Activated T-cell treated with anti-CD3 and anti-CD28 coated beads, Interleukin-2, amount 50 U/mL, for 72 hours (primary cell): Measurements from ENCODE around the gene GCC1. TPM values are rescaled to one million over a fixed set of nuclear protein-coding genes. Genes with fewer than 3 reads are reported as not detected.
"Not testable (repeated sequence)": the region's sequence is repeated elsewhere in the genome, so short reads cannot be mapped to it uniquely, and the experiment has no call there.

Experiments used
- ATAC-seq, 2 donors: fragments of 150-1000 bp; cut with Tn5 transposase; replicated peaks in 1 of 2; 2 replicates each; pipeline ENCODE4 v1.10.0; 2021; ENCODE audit warnings: moderate library complexity in 2 of 2, mild to moderate bottlenecking in 1 of 2
- DNase-seq, 2 donors: peaks; one replicate each; pipeline ENCODE4 v3.0.0; 2021 to 2022; ENCODE audit warnings: mixed read lengths in 1 of 2
- H3K27ac Mint-ChIP-seq: one replicate; pipeline ENCODE4 v1.8.0; 2022; ENCODE audit warnings: mild to moderate bottlenecking, moderate library complexity, mixed read lengths
- H3K27me3 Mint-ChIP-seq: one replicate; pipeline ENCODE4 v1.8.0; 2022; ENCODE audit warnings: low read depth, mixed read lengths
- H3K36me3 Mint-ChIP-seq, 2 donors: one replicate each; pipeline ENCODE4 v1.8.0; 2022; ENCODE audit warnings: mixed read lengths in 2 of 2, mild to moderate bottlenecking in 1 of 2; ENCODE audit not compliant: insufficient read depth in 2 of 2
- H3K4me1 Mint-ChIP-seq: one replicate; pipeline ENCODE4 v1.8.0; 2022; ENCODE audit warnings: low read depth, mixed read lengths
- H3K4me3 Mint-ChIP-seq, 2 donors: one replicate each; pipeline ENCODE4 v1.8.0; 2022; ENCODE audit warnings: mild to moderate bottlenecking in 2 of 2, mixed read lengths in 2 of 2, moderate library complexity in 2 of 2
- H3K9me3 Mint-ChIP-seq, 2 donors: one replicate each; pipeline ENCODE4 v1.8.0; 2022; ENCODE audit warnings: mixed read lengths in 2 of 2
- total RNA-seq, 2 donors: library from RNA; stranded (reverse); gene quantifications; one replicate each; pipeline ENCODE4 v1.2.3, GENCODE V29; 2022

Gene GCC1
- total RNA-seq, 2 donors from 2014 or later = 24.5 to 25.1 TPM

DNA sequence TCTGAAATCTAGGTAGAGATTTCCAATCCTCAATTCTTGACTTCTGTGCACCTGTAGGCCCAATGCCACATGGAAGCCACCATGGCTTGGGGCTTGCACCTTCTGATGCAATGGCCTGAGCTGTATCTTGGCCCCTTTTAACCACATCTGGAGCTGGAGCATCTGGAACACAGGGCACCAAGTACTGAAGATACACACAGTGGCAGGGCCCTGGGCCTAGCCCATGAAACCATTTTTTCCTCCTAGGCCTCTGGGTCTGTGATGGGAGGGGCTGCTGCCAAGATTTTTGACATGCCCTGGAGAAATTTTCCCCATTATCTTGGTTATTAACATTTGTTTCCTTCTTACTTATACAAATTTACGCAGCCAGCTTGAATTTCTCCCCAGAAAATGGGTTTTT lies 39.1 kb downstream of the GCC1 start:
- no peak for ATAC-seq

DNA sequence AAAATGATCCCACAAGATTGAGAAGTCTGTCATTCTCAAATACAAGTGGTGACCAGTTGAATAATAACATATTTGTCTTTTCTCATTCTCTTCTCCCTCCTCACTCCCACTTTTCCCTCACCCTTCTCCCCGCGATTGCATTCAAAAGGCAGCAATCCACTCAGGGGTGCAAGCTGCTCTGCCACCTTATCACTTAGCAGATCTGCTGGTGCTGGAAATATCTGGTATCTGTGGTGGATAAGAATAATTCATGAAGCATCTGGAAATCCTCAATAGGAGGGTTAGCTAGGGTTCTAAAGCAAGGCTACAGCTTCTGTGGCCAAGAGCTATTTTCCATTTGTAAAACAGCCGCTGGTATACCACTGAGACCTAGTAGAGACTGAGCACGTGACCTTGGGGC lies 43.8 kb downstream of the GCC1 start:
- H3K9me3 Mint-ChIP-seq = peaks cover 2 to 3% of the 10 kb centered on the region in 2 donors
- DNase-seq (no peak), ATAC-seq (no peak)
- peaks cover under 1 to 3% of the 10 kb centered on the region in 2 donors for H3K36me3 Mint-ChIP-seq
- no peak overlapping the region for H3K27ac Mint-ChIP-seq
- peaks cover 5% of the 10 kb centered on the region for H3K4me1 Mint-ChIP-seq
- no peak overlapping the region for H3K4me3 Mint-ChIP-seq
- H3K27me3 Mint-ChIP-seq = peaks cover 35% of the 10 kb centered on the region

More for the DNA sequence above, 39.1 kb downstream of the GCC1 start:
- H3K9me3 Mint-ChIP-seq = peaks cover 3 to 7% of the 10 kb centered on the region in 2 donors
- H3K27me3 Mint-ChIP-seq = peaks cover 10% of the 10 kb centered on the region
- no peak overlapping the region for H3K27ac Mint-ChIP-seq
- no peaks in the 10 kb centered on the region for H3K4me1 Mint-ChIP-seq
- DNase-seq = no peak
- H3K4me3 Mint-ChIP-seq = no peak overlapping the region
- peaks cover 5 to 6% of the 10 kb centered on the region in 2 donors for H3K36me3 Mint-ChIP-seq

DNA sequence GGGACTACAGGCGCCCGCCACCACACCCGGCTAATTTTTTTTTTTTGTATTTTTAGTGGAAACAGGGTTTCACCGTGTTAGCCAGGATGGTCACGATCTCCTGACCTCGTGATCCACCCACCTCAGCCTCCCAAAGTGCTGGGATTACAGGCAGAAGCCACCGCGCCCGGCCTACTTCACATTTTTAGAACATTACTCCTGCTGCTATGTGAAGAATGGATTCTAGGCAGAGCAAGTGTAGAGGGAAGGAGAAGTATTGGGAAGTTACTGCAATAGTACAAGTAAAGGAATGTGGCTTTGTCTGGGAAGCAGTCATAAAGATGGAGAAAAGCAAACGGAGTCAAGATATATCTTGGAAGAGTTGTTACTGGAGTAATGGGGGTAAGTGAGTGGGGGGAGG lies 44.9 kb downstream of the GCC1 start:
- not testable (repeated sequence) for ATAC-seq, H3K27ac Mint-ChIP-seq, DNase-seq, H3K4me1 Mint-ChIP-seq, H3K9me3 Mint-ChIP-seq, H3K4me3 Mint-ChIP-seq, H3K36me3 Mint-ChIP-seq
- H3K27me3 Mint-ChIP-seq = peaks cover 46% of the 10 kb centered on the region

DNA sequence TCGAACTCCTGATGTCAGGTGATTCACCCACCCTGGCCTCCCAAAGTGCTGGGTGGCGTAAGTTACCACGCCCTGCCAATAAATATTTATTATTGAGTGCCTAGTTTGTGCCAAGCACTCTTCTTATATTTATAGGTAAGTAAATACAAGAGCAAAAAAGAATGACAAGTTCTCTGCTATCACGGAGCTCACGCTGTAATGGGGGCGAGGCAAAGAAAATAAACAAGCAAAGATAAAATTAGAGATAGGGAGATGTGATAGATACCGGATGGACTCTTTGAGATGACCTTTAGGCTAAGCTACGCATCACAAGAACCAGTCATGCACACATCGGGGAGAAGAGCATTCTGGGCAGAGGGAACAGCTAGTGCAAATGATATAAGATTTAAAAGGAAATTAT lies 46.3 kb downstream of the GCC1 start:
- no peak overlapping the region for H3K27ac Mint-ChIP-seq
- DNase-seq (no peak), ATAC-seq (no peak)
- H3K4me3 Mint-ChIP-seq = no peak overlapping the region
- H3K27me3 Mint-ChIP-seq = peaks cover 49% of the 10 kb centered on the region
- peaks cover 0 to 2% of the 10 kb centered on the region in 2 donors for H3K36me3 Mint-ChIP-seq
- H3K4me1 Mint-ChIP-seq = peaks cover 5% of the 10 kb centered on the region
- H3K9me3 Mint-ChIP-seq = peaks cover 0 to 1% of the 10 kb centered on the region in 2 donors

DNA sequence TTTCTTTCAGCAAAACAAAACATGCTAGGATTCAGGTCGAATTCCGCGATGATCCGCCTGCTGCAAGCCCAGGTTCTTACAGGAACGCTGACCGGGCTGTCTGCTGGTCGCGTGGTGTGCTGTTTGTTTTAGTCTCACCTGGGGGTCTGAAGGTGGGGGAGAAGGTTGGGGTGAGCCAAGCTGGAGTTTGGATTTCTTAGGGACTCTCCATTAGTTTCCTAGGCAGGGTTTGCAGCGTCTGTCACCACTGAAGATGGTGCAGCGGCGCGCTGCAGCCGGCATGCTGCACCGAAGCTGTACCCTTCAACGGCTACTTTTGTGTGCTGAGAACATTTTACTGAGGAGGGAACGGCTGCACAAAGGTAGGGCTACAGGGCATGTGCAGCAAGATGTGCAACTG lies 48.7 kb downstream of the GCC1 start:
- ATAC-seq = no peak
- no peak for DNase-seq
- peaks cover 0 to 2% of the 10 kb centered on the region in 2 donors for H3K36me3 Mint-ChIP-seq
- H3K9me3 Mint-ChIP-seq = peaks cover 0 to 1% of the 10 kb centered on the region in 2 donors
- no peak overlapping the region for H3K27ac Mint-ChIP-seq
- peak overlapping the region; percentile 43 to 59 for H3K4me3 Mint-ChIP-seq
- H3K27me3 Mint-ChIP-seq = peaks cover 43% of the 10 kb centered on the region
- H3K4me1 Mint-ChIP-seq = peaks cover 5% of the 10 kb centered on the region

DNA sequence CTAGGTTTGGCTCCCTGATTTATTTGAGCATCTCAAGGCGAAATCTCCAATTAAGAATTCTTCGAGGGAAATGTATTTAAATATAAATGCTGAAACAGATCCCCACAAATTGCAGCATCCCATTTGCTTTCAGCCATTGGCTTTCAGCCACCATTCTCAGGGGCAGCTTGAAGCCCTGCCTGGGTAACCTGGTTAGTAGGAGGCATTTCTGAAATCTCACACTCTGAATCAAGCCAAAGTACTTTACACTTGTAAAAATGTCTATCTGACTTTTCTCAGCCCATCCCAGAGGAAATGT lies 49.1 kb downstream of the GCC1 start:
- DNase-seq = no peak
- peaks cover 5% of the 10 kb centered on the region for H3K4me1 Mint-ChIP-seq
- no peak overlapping the region for H3K27ac Mint-ChIP-seq
- H3K4me3 Mint-ChIP-seq = peak overlapping the region; percentile 43 to 59
- ATAC-seq = no peak
- peaks cover 39% of the 10 kb centered on the region for H3K27me3 Mint-ChIP-seq
- peaks cover 0 to 2% of the 10 kb centered on the region in 2 donors for H3K36me3 Mint-ChIP-seq
- peaks cover 0 to 1% of the 10 kb centered on the region in 2 donors for H3K9me3 Mint-ChIP-seq

DNA sequence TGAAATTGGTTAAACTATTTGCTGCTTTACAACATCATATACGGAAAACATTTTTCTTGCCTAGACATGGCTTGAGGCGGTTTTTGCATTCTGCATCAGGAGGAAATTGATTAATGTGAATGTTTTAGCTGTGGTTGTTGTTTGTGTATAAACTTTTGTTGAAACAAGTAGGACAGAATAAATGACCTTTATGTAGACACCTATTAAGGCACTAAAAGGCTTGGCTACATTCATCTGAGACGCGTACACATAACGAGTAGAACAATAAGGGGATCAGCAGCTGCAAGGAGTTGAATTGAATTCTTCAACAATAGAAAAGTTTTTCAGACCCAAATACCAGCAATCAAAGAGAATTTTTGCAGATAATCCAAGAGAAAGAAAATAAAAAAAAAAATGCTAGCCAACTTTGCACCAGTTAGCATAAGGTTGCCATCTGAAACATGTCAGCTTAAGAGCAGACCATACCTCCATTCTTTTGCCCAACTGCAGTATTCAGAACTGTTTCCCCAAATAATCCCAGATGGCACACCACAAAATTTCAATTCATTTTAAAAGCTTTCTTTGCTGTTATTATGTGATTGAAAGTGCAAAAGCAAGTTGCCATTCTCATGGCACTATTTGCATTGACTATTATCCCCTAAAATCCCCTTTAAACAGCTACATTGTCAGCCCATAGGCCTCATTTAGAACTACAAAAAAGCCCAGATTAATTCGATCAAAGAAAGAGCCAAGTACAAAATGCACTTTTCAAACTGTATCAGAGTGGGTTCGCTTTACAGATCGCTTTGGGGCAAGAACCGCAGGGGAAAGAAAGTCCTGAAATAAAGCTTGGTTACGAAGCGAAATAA lies 49.6 kb downstream of the GCC1 start:
- H3K27me3 Mint-ChIP-seq = peaks cover 33% of the 10 kb centered on the region
- H3K27ac Mint-ChIP-seq = no peak overlapping the region
- no peak overlapping the region for H3K4me3 Mint-ChIP-seq

DNA sequence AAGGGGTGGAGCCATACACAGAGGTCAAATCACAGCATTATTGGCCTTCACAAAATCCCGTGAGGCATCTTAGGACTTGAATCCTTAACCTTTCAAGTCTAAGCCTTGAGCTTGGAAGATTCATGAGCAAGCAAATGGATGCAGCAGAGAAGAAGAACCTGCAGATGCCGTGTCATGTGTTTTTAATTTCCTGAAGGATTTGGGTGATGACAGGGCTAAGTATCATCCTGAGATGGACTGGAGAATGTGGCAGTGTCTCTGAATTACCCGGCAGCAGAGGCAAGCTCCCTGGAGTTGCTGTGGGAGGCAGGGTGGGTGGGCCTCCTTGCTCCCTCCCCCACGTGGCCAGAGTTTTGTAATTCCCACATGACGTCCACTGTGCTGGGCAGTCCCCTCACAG lies 50.8 kb downstream of the GCC1 start:
- Mint-ChIP-seq H3K4me3 (no peak overlapping the region), H3K36me3 (no peaks in the 10 kb centered on the region), H3K9me3 (no peaks in the 10 kb centered on the region), H3K27ac (no peak overlapping the region), H3K27me3 (peaks cover 29% of the 10 kb centered on the region), H3K4me1 (peaks cover 5% of the 10 kb centered on the region)
- no peak for ATAC-seq
- no peak for DNase-seq

More for the DNA sequence above, 49.6 kb downstream of the GCC1 start:
- peaks cover 0 to 1% of the 10 kb centered on the region in 2 donors for H3K9me3 Mint-ChIP-seq
- peaks cover 5% of the 10 kb centered on the region for H3K4me1 Mint-ChIP-seq
- H3K36me3 Mint-ChIP-seq = peaks cover 0 to 2% of the 10 kb centered on the region in 2 donors
- DNase-seq (no peak), ATAC-seq (no peak)

DNA sequence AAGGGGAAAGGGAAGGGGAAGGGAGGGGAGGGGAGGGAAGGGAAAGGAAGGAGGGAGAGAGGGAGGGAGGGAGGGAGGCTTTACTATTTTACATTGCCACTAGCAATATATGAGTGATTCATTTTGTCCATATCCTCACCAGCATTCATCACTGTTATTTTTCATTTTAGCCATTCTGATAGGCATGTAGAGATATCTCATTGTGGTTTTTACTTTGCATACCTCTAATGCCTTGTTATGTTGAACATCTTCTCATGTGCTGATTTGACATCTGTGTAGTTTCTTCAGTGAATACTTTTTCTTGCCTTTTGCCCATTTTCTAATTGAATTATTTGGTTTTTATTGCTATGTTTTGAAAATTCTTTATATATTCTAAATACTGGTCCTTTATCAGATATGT lies 52.7 kb downstream of the GCC1 start:
- Mint-ChIP-seq H3K27me3 (peaks cover 40% of the 10 kb centered on the region), H3K9me3 (peaks cover 4% of the 10 kb centered on the region in 2 donors), H3K36me3 (peaks cover 0 to 1% of the 10 kb centered on the region in 2 donors), H3K4me1 (peaks cover 5% of the 10 kb centered on the region), H3K27ac (no peak overlapping the region), H3K4me3 (no peak overlapping the region)
- DNase-seq (no peak), ATAC-seq (no peak)

DNA sequence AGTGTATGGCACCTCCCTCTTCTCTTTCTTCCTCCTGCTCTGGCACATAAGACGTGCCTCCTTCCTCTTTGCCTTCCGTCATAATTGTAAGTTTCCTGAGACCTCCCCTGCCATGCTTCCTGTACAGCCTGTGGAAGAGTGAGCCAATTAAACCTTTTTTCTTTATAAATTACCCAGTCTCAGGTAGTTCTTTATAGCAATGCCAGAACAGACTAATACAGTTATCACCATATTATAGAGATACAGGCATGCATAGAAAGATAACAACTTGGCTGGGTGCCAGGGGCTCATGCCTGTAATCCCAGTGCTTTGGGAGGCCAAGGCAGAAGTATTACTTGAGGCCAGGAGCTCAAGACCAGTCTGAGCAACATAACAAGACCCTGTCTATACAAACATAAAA lies 53.2 kb downstream of the GCC1 start:
- DNase-seq (no peak), ATAC-seq (no peak)
- Mint-ChIP-seq H3K36me3 (peaks cover 0 to 1% of the 10 kb centered on the region in 2 donors), H3K27me3 (peaks cover 40% of the 10 kb centered on the region), H3K27ac (no peak overlapping the region), H3K4me1 (peaks cover 5% of the 10 kb centered on the region), H3K4me3 (no peak overlapping the region), H3K9me3 (peaks cover 4% of the 10 kb centered on the region in 2 donors)

Other genes starting within 250 kb of the GCC1 start
- 10 to 100 TPM; 49.9 to 52.1 TPM for gene ZNF800, start 192.9 kb downstream of the GCC1 start, total RNA-seq
- 100 to 1,000 TPM; 114 to 135 TPM for gene ARF5, start 2.8 kb upstream of the GCC1 start, total RNA-seq
- gene FSCN3, start 8.1 kb upstream of the GCC1 start, total RNA-seq = 1 to 10 TPM; 2.7 to 3.2 TPM
- gene PAX4, start 32.5 kb upstream of the GCC1 start, total RNA-seq = not detected
- 100 to 1,000 TPM; 237 to 285 TPM for gene SND1, start 66.6 kb upstream of the GCC1 start, total RNA-seq